PC-9 (cell line): ENCODE measurements around the gene POMT2. TPM values are rescaled to one million over a fixed set of nuclear protein-coding genes. Genes with fewer than 3 reads are reported as not detected.
A peak's percentile ranks its signal among the peaks of the same experiment; 100 is the strongest.

ENCODE experiments used
- BruUV-seq: library from RNA; stranded (reverse); fragments of 400-500 nt; replicated peaks from 2 replicates; lab custom pipeline; 2021; lab: Mats Ljungman, UMichigan
- CTCF ChIA-PET: fragments of 300-600 bp; sonication (Branson Sonifier 250); formaldehyde crosslinking; loops from one replicate; lab custom pipeline; 2022; ENCODE audit warnings: antibody characterized with exemption; lab: Charles Lee
- POLR2A ChIA-PET: fragments of 300-600 bp; sonication (Branson Sonifier 250); formaldehyde crosslinking; loops from one replicate; lab custom pipeline; 2022; ENCODE audit warnings: antibody characterized with exemption; ENCODE audit not compliant: unreplicated experiment; lab: Charles Lee
- DNase-seq, 2 experiments: peaks; one replicate each; pipeline versions ENCODE4 v3.0.0 to v3.0.0-alpha.2; 2015 to 2022; ENCODE audit warnings: mixed read lengths in 1 of 2
- H2AFZ ChIP-seq: fragments of 200-600 bp; sonication (generic); 2 replicates; pipeline ENCODE4 v1.8.1; 2017; ENCODE audit warnings: antibody characterized with exemption
- H3F3A ChIP-seq: fragments of 200-600 bp; sonication (generic); 2 replicates; pipeline ENCODE4 v1.8.1; 2017; ENCODE audit warnings: antibody characterized with exemption, mild to moderate bottlenecking, low read depth; ENCODE audit not compliant: insufficient read depth
- H3K27ac ChIP-seq: fragments of 200-600 bp; sonication (generic); 2 replicates; pipeline ENCODE4 v1.6.1; 2016; ENCODE audit warnings: mixed run types
- H3K27me3 ChIP-seq: fragments of 200-600 bp; sonication (generic); 2 replicates; pipeline ENCODE4 v1.6.1; 2016; ENCODE audit warnings: low read depth, mixed run types; ENCODE audit not compliant: insufficient read depth
- H3K36me3 ChIP-seq: fragments of 200-600 bp; sonication (generic); 2 replicates; pipeline ENCODE4 v1.6.1; 2016; ENCODE audit warnings: low read depth, mixed run types
- H3K4me1 ChIP-seq: fragments of 200-600 bp; sonication (generic); replicated peaks from 2 replicates; pipeline ENCODE4 v1.6.1; 2016; ENCODE audit warnings: mixed run types; ENCODE audit not compliant: insufficient read depth
- H3K4me2 ChIP-seq: fragments of 200-600 bp; sonication (generic); 2 replicates; pipeline ENCODE4 v1.6.1; 2017; ENCODE audit warnings: mixed run types
- H3K4me3 ChIP-seq: fragments of 200-600 bp; sonication (generic); 2 replicates; pipeline ENCODE4 v1.6.1; 2016; ENCODE audit warnings: mixed run types
- H3K79me2 ChIP-seq: fragments of 200-600 bp; sonication (generic); 2 replicates; pipeline ENCODE4 v1.6.1; 2017; ENCODE audit warnings: low read depth, mixed run types
- H3K9me2 ChIP-seq: fragments of 200-600 bp; sonication (generic); 2 replicates; pipeline ENCODE4 v1.8.1; 2017; ENCODE audit warnings: mild to moderate bottlenecking; ENCODE audit not compliant: insufficient read depth
- H3K9me3 ChIP-seq: fragments of 200-600 bp; sonication (generic); 2 replicates; pipeline ENCODE4 v1.8.1; 2016; ENCODE audit warnings: low read depth; ENCODE audit not compliant: insufficient read depth
- H4K20me1 ChIP-seq: fragments of 200-600 bp; sonication (generic); 2 replicates; pipeline ENCODE4 v1.8.1; 2017; ENCODE audit not compliant: insufficient read depth
- CTCF ChIP-seq: fragments of 200-600 bp; sonication (generic); conservative IDR thresholded peaks from 2 replicates; pipeline ENCODE4 v1.6.1; 2017; ENCODE audit warnings: mixed run types, antibody characterized with exemption, mild to moderate bottlenecking, moderate library complexity
- EZH2 ChIP-seq: fragments of 200-600 bp; sonication (generic); IDR thresholded peaks from 2 replicates; pipeline ENCODE4 v1.8.0; 2017; ENCODE audit warnings: antibody characterized with exemption, low read depth
- intact Hi-C: fragments of 100-400 bp; cut with micrococcal nuclease; formaldehyde crosslinking; loops from one replicate; pipeline ENCODE4 v1.10.0; 2022; ENCODE audit not compliant: unreplicated experiment
- total RNA-seq: library from RNA; stranded (reverse); gene quantifications from 2 replicates; pipeline ENCODE4 v1.2.3, GENCODE V29; 2021

The POMT2 gene
- total RNA-seq, 1 experiment from 2014 or later: 96.5 TPM

DNA sequence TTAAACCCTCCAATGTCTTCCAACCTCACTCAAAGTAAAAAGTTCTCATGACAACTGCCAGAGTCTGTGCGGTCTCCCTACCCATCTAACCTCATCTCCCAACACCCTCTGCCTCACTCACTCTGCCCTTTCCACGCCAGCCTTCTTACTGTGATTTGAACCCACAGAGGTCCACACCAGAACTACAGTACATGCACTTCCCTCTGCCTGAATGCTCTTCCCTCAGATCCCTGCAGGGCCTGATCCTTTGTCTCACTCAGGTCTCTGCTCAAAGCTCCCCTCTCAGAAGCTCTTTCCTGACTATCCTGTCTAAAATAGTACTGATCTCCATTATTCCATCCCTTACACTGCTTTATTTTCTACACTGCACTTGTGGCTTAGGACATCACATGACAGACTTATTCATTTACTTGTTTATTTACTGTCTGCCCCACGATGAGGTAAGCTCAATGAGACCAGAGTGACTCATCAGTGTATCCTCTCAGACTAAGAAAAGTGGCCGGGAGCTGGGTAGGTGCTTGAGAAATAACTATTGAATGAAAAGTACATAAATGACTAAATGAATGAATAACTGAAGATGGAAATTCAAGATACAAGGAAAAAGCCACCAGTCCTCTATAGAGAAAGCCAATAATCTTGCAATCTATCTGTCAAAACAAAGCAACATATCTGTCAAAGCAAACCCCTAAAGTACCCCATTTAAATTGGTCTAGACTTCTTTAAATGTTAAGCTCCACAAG, 17.1 kb downstream of the POMT2 start:
- intact Hi-C loops: loop anchor here (1.0 to 5.0 kb wide), 5 partner anchors 17 to 431 kb away; partner anchors contain the start of genes AHSA1, ALKBH1, CIPC and GSTZ1
- no peaks in the 10 kb centered on the region for H3K79me2 ChIP-seq
- TF ChIP-seq EZH2: no peak
- 0 out of 2 replicates have a peak, but pooled peaks have one; percentile 8 for TF ChIP-seq CTCF
- no peaks in the 10 kb centered on the region for H3K9me2 ChIP-seq
- DNase-seq: peak; percentile 75 to 99
- no peaks in the 10 kb centered on the region; the same call in 1 of the 2 replicates for H4K20me1 ChIP-seq
- H3K4me3 ChIP-seq: peak overlapping the region; percentile 3; the same call in 1 of the 2 replicates
- no peaks in the 10 kb centered on the region for H3K27me3 ChIP-seq
- H3K4me2 ChIP-seq: peak overlapping the region; percentile 60
- peaks cover 30% of the 10 kb centered on the region for H3F3A ChIP-seq
- ChIA-PET CTCF (interaction anchor here (0.6 to 5.8 kb wide), 6 partner anchors 12 to 312 kb away, joined by 3 to 51 read pairs (median 4); partner anchors contain the start of genes GSTZ1 and POMT2), POLR2A (interaction anchor here (0.6 to 1.0 kb wide), 7 partner anchors 12 to 217 kb away, joined by 3 to 13 read pairs (median 4); partner anchors contain the start of genes GSTZ1, POMT2, SAMD15 and TMED8)
- peak overlapping the region; percentile 61 for H3K27ac ChIP-seq
- no peaks in the 10 kb centered on the region for H3K9me3 ChIP-seq
- peaks cover 32% of the 10 kb centered on the region for H3K4me1 ChIP-seq
- no TSS peak for BruUV-seq
- peaks cover 22% of the 10 kb centered on the region for H3K36me3 ChIP-seq
- no peak overlapping the region for H2AFZ ChIP-seq

DNA sequence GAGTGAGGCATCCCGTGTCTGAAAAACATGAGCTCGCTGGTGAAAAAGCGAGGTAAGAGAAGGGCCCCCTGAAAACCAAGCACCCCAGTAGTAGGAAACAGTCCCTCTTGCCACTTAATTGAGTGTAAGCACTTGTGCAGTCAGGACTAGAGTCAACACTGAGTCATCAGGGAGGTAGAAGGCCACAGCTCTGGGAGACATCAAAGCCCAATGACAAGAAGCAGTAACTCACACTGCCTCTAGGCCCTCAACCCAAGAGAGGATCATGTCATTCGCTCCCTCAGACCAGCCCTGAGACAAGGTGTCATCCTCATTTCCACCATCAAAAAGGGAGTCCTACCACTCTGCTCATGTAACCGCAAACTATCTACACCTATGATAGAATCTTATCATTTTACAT, 17.8 kb downstream of the POMT2 start:
- POLR2A ChIA-PET: no interaction called here
- H3K9me3 ChIP-seq: no peaks in the 10 kb centered on the region
- no peaks in the 10 kb centered on the region; the same call in 1 of the 2 replicates for H4K20me1 ChIP-seq
- H3K36me3 ChIP-seq: peaks cover 28% of the 10 kb centered on the region
- no peaks in the 10 kb centered on the region for H3K9me2 ChIP-seq
- no peaks in the 10 kb centered on the region for H3K27me3 ChIP-seq
- intact Hi-C loops: loop anchor here (1.0 to 5.0 kb wide), 5 partner anchors 18 to 431 kb away; partner anchors contain the start of genes AHSA1, ALKBH1, CIPC and GSTZ1
- TF ChIP-seq EZH2 (no peak), CTCF (no peak)
- peak overlapping the region; percentile 3; the same call in 1 of the 2 replicates for H3K4me3 ChIP-seq
- TSS peak; percentile 9 for BruUV-seq
- peaks cover 30% of the 10 kb centered on the region for H3F3A ChIP-seq
- H2AFZ ChIP-seq: no peak overlapping the region
- CTCF ChIA-PET: interaction anchor here (1.1 to 5.8 kb wide), 3 partner anchors 13 to 90 kb away, joined by 4 to 51 read pairs (median 8); partner anchors contain the start of genes GSTZ1 and POMT2
- peak overlapping the region; percentile 61 for H3K27ac ChIP-seq
- H3K4me1 ChIP-seq: peaks cover 32% of the 10 kb centered on the region
- peak; percentile 36 to 89 for DNase-seq
- no peaks in the 10 kb centered on the region for H3K79me2 ChIP-seq
- H3K4me2 ChIP-seq: peak overlapping the region; percentile 60

- peak in 1 of 2 experiments; percentile 49 for DNase-seq
- peaks cover 32% of the 10 kb centered on the region for H3K4me1 ChIP-seq
- H3K4me2 ChIP-seq: no peak overlapping the region
- H3K36me3 ChIP-seq: peaks cover 28% of the 10 kb centered on the region
- no peaks in the 10 kb centered on the region for H3K9me2 ChIP-seq
- POLR2A ChIA-PET: no interaction called here
- peaks cover 30% of the 10 kb centered on the region for H3F3A ChIP-seq
- no peaks in the 10 kb centered on the region for H3K79me2 ChIP-seq
- TF ChIP-seq CTCF (peak; percentile 86), EZH2 (no peak)
- intact Hi-C loops: loop anchor here (2.0 to 5.0 kb wide), 4 partner anchors 204 to 429 kb away; partner anchors contain the start of genes ALKBH1, CIPC and SLIRP
- H3K27me3 ChIP-seq: no peaks in the 10 kb centered on the region
- no peak overlapping the region for H2AFZ ChIP-seq
- H3K9me3 ChIP-seq: no peaks in the 10 kb centered on the region
- no peak overlapping the region for H3K27ac ChIP-seq
- CTCF ChIA-PET: interaction anchor here (5.8 kb wide), 1 partner anchor 15 kb away, joined by 51 read pairs; no protein-coding TSS in a partner anchor
- no peak overlapping the region for H3K4me3 ChIP-seq
- no TSS peak for BruUV-seq
- H4K20me1 ChIP-seq: no peaks in the 10 kb centered on the region
These were observed 19.6 kb downstream of the POMT2 start for GRCh38 chr14:77301103-77301502.
